HCT116 (cell line): ENCODE results near the gene SEC24A. TPM values are rescaled to one million over a fixed set of nuclear protein-coding genes. Genes with fewer than 3 reads are reported as not detected.
A peak's percentile ranks its signal among the peaks of the same experiment; 100 is the strongest.
"Not testable (repeated sequence)": the region's sequence is repeated elsewhere in the genome, so short reads cannot be mapped to it uniquely, and the experiment has no call there.

ENCODE experiments used
- ATAC-seq: fragments of 200-7000 bp; cut with Tn5 transposase; 2 replicates; pipeline ENCODE4 v1.9.1; 2020; ENCODE audit warnings: mild to moderate bottlenecking, moderate library complexity
- BruUV-seq: library from RNA; stranded (reverse); fragments of 400-500 nt; replicated peaks from 2 replicates; lab custom pipeline; 2021; lab: Mats Ljungman, UMichigan
- CTCF ChIA-PET: fragments of 300-600 bp; sonication (Branson Sonifier 250); formaldehyde crosslinking; loops from one replicate; lab custom pipeline; 2021; ENCODE audit warnings: antibody characterized with exemption; lab: Charles Lee
- POLR2A ChIA-PET: fragments of 300-600, 350-600 bp; sonication (Branson Sonifier 250); formaldehyde crosslinking; loops from one replicate; lab custom pipeline; 2021; ENCODE audit warnings: antibody characterized with exemption; lab: Charles Lee
- RAD21 ChIA-PET, 2 experiments: fragments of 300-600 bp; sonication (Branson Sonifier 250); formaldehyde crosslinking; loops; one replicate each; lab custom pipeline; 2023; ENCODE audit warnings: low total read pairs in 2 of 2; ENCODE audit not compliant: uncharacterized antibody in 2 of 2, unreplicated experiment in 2 of 2, low non-redundant PET in 1 of 2; lab: Charles Lee
- DNase-seq: peaks from one replicate; pipeline ENCODE4 v3.0.0-alpha.2; 2010; ENCODE audit warnings: low read depth, low spot score
- H2AFZ ChIP-seq: fragments of 200-600 bp; shearing (Covaris generic), sonication (generic); 2 replicates; pipeline ENCODE4 v1.6.1; 2017; ENCODE audit warnings: low read depth, mixed run types, mixed read lengths, antibody characterized with exemption, low read length; ENCODE audit not compliant: poor library complexity, severe bottlenecking
- H3K27ac ChIP-seq: 2 replicates; pipeline ENCODE4 v1.5.1; 2012; ENCODE audit warnings: low read depth, low read length
- H3K27me3 ChIP-seq: fragments of 200-600 bp; sonication (generic); 2 replicates; pipeline ENCODE4 v1.6.1; 2016; ENCODE audit warnings: mixed run types, low read length, mixed read lengths; ENCODE audit not compliant: insufficient read depth
- H3K36me3 ChIP-seq, 2 experiments: fragments of 200-500 bp in 1 of 2; fragments of 200-600 bp in 1 of 2; sonication (Bioruptor generic) in 1 of 2; sonication (generic) in 1 of 2; 2 replicates each; pipeline versions ENCODE4 v1.5.1 to v1.6.1; 2014 to 2016; ENCODE audit warnings: low read length in 2 of 2, inconsistent platforms in 1 of 2, mixed read lengths in 1 of 2, mixed run types in 1 of 2; ENCODE audit not compliant: insufficient read depth in 2 of 2, control insufficient read depth in 1 of 2
- H3K4me1 ChIP-seq, 2 experiments: fragments of 200-600 bp in 1 of 2; sonication (generic) in 1 of 2; 2 replicates each; pipeline versions ENCODE4 v1.5.1 to v1.6.1; 2012 to 2017; ENCODE audit warnings: low read length in 2 of 2, inconsistent platforms in 1 of 2, mild to moderate bottlenecking in 1 of 2, mixed read lengths in 1 of 2, mixed run types in 1 of 2, moderate library complexity in 1 of 2; ENCODE audit not compliant: insufficient read depth in 2 of 2, control insufficient read depth in 1 of 2
- H3K4me2 ChIP-seq: fragments of 200-600 bp; sonication (generic); 2 replicates; pipeline ENCODE4 v1.6.1; 2017; ENCODE audit warnings: mixed run types, low read length, mixed read lengths
- H3K4me3 ChIP-seq, 2 experiments: fragments of 200-600 bp in 1 of 2; sonication (generic) in 1 of 2; replicated peaks in 1 of 2; 2 replicates each; pipeline ENCODE4 v1.5.1; 2011 to 2016; ENCODE audit warnings: low read length in 2 of 2, control low read depth in 1 of 2, low read depth in 1 of 2, mild to moderate bottlenecking in 1 of 2, mixed read lengths in 1 of 2, mixed run types in 1 of 2
- H3K79me2 ChIP-seq: fragments of 200-600 bp; sonication (generic); 2 replicates; pipeline ENCODE4 v1.6.1; 2017; ENCODE audit warnings: mild to moderate bottlenecking, mixed run types, low read length, moderate library complexity, mixed read lengths; ENCODE audit not compliant: insufficient read depth
- H3K9ac ChIP-seq: fragments of 200-600 bp; sonication (generic); 2 replicates; pipeline ENCODE4 v1.6.1; 2016; ENCODE audit warnings: low read length, mixed read lengths
- H3K9me2 ChIP-seq: fragments of 200-600 bp; sonication (generic), shearing (Covaris generic); 2 replicates; pipeline ENCODE4 v1.6.1; 2017; ENCODE audit warnings: mixed run types, mild to moderate bottlenecking, moderate library complexity; ENCODE audit not compliant: insufficient read depth
- H3K9me3 ChIP-seq, 2 experiments: fragments of 200-500 bp in 1 of 2; fragments of 200-600 bp in 1 of 2; sonication (Bioruptor generic) in 1 of 2; sonication (generic) in 1 of 2; 2 replicates each; pipeline ENCODE4 v1.6.1; 2014 to 2017; ENCODE audit warnings: low read length in 2 of 2, mixed read lengths in 2 of 2, inconsistent platforms in 1 of 2, low read depth in 1 of 2, mild to moderate bottlenecking in 1 of 2, mixed run types in 1 of 2, moderate library complexity in 1 of 2; ENCODE audit not compliant: control insufficient read depth in 1 of 2, insufficient read depth in 1 of 2
- H4K20me1 ChIP-seq: fragments of 200-600 bp; sonication (generic), shearing (Covaris generic); 2 replicates; pipeline ENCODE4 v1.6.1; 2017; ENCODE audit warnings: mixed run types, mild to moderate bottlenecking, moderate library complexity; ENCODE audit not compliant: insufficient read depth
- CEBPB ChIP-seq: IDR thresholded peaks from 2 replicates; pipeline ENCODE4 v1.6.1; 2012; ENCODE audit warnings: low read depth
- SIN3A ChIP-seq: IDR thresholded peaks from 2 replicates; pipeline ENCODE4 v1.6.1; 2012; ENCODE audit warnings: low read depth
- intact Hi-C: fragments of 100-400 bp; cut with micrococcal nuclease; formaldehyde crosslinking; loops from 2 replicates; pipeline ENCODE4 v1.10.0; 2022
- total RNA-seq: library from RNA; stranded (reverse); gene quantifications from one replicate; pipeline ENCODE4 v1.2.1, GENCODE V29; 2021; ENCODE audit not compliant: unreplicated experiment
- TF ChIP-seq, protein P1 (sequence below): IDR thresholded peaks from 2 replicates; pipeline ENCODE4 v1.6.1; 2011; ENCODE audit warnings: mild to moderate bottlenecking, low read length, moderate library complexity; ENCODE audit not compliant: insufficient replicate concordance; ENCODE audit errors: extremely low read depth
- TF ChIP-seq, protein P2 (sequence below): IDR thresholded peaks from 2 replicates; pipeline ENCODE4 v1.6.1; 2012

The SEC24A gene
- total RNA-seq, 1 experiment from 2014 or later: 16.8 TPM

DNA sequence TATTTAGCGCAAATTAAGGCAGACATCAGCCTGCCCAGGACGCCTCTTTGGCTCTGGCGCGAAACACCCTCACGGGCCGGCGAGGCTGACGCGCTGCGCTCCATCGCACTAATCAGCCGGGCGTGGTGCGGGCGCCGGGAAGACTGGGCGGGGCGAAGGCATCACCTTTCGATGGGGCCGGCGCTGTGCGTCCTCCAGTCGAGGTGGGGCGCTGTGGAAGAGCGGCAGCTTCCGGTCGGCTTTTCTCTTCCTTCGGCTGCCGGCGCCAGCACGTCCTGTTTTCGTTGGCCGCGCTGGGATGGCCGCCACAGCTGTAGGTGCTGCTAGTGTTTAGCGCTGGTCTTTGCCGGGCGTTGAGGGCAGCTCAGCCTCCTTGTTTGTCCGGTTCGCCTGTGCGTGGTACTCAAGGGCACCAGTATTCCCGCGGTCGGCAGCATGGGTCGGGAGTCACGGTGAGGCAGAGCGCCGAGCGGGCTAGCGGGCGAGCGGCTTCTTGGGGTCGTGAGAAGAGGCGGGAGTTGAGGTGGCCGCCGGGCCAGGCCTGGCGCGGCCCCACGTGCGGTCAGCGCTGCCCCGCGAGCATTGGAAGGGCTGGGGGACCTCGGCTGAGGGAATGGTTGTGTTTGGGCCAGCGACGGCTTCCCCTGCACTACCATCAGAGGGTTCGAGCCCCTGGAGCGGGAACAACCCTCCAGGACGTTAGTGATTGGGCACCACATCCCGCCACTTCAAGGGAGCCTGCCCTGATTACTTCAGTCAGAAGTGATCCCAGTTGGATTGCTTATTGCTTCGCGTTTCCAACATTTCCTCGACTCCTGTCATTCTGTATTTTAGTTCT is 110.1 kb downstream of the SEC24A start, which contains the start of gene DDX46 (continued):
- TF ChIP-seq, protein P1, sequence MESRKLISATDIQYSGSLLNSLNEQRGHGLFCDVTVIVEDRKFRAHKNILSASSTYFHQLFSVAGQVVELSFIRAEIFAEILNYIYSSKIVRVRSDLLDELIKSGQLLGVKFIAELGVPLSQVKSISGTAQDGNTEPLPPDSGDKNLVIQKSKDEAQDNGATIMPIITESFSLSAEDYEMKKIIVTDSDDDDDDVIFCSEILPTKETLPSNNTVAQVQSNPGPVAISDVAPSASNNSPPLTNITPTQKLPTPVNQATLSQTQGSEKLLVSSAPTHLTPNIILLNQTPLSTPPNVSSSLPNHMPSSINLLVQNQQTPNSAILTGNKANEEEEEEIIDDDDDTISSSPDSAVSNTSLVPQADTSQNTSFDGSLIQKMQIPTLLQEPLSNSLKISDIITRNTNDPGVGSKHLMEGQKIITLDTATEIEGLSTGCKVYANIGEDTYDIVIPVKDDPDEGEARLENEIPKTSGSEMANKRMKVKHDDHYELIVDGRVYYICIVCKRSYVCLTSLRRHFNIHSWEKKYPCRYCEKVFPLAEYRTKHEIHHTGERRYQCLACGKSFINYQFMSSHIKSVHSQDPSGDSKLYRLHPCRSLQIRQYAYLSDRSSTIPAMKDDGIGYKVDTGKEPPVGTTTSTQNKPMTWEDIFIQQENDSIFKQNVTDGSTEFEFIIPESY: peak; percentile 81
- peak; percentile 97 for TF ChIP-seq SIN3A
- TF ChIP-seq CEBPB: no peak
- TF ChIP-seq, protein P2, sequence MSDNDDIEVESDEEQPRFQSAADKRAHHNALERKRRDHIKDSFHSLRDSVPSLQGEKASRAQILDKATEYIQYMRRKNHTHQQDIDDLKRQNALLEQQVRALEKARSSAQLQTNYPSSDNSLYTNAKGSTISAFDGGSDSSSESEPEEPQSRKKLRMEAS: peak; percentile 95
- TF ChIP-seq, all 23 proteins: peak for 16

DNA sequence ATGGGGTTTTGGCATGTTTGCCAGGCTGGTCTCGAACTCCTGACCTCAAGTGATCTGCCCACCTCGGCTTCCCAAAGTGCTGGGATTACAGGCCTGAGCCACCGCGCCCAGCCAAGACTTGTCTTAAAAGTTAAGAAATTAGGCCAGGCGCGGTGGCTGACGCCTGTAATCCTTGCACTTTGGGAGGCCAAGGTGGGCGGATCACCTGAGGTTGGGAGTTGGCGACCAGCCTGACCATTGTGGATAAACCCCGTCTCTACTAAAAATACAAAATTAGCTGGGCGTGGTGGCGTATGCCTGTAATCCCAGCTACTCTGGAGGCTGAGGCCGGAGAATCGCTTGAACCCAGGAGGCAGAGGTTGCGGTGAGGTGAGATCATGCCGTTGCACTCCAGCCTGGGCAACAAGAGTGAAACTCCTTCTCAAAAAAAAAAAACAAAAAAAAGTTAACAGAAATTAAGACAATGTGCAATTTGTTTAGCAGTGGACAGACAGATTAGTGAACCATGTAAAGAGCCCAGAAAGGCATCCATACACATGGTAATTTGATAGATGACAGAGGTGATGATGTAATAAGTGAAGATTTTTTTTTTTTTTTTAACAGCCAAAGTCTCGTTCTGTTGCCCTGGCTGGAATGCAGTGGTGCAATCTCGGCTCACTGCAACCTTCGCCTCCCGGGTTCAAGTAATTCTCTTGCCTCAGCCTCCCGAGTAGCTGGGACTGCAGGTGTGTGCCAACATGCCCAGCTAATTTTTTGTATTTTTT is 119.1 kb downstream of the SEC24A start:
- CTCF ChIA-PET: interaction anchor here (0.7 kb wide), 1 partner anchor 29 kb away, joined by 3 read pairs; the partner anchor contains the start of gene CAMLG
- intact Hi-C loops: not testable (repeated sequence)

More for the DNA sequence above, 119.1 kb downstream of the SEC24A start:
- H3K4me2 ChIP-seq, H2AFZ ChIP-seq, H3K27me3 ChIP-seq, ATAC-seq, H4K20me1 ChIP-seq, RAD21 ChIA-PET, H3K4me3 ChIP-seq, POLR2A ChIA-PET, BruUV-seq, H3K9ac ChIP-seq, H3K9me2 ChIP-seq, H3K27ac ChIP-seq, DNase-seq, H3K4me1 ChIP-seq, H3K9me3 ChIP-seq: not testable (repeated sequence)
- Histone ChIP-seq H3K79me2 (peaks cover 74% of the 10 kb centered on the region), H3K36me3 (peaks cover 47 to 50% of the 10 kb centered on the region in 2 experiments)
